Stimulated activated CD8-positive, alpha-beta memory T cell treated with anti-CD3 and anti-CD28 coated beads, Interleukin-12 subunit alpha, Interleukin-12 subunit beta, amount 100 ng/mL, for 4 hours (primary cell): ENCODE results near the gene ITPK1.

ENCODE experiments used
- DNase-seq: peaks from one replicate; pipeline ENCODE4 v3.0.0-alpha.2; 2020; ENCODE audit warnings: low read depth

The ITPK1 gene

DNA sequence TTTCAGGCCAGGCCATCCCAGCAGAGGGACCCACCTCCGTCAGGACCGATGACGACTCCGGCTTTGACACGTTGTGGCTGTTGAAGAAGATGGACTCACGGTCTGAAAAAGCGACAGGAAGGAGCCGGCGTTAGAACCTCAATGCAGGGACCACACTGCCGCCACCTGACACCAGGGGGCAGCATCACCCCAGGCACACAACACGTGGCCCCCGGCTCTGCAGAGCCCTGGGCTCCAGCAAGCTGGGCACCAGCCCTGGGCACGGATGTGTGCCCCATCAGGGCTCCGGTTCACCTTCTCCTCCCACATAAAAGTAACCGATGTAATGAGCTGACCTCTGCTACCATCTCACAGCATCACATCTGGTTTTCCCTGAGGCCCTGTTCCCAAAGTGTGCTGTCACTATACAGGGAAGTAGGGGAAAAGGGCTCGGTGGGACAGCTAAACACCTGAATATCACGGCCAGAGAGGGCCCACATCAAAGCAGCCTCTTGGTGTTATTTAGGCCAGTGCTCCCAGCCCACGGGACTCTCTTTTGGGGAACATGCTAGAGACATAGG, 163.7 kb downstream of the ITPK1 start:
- peak; percentile 65 for DNase-seq

DNA sequence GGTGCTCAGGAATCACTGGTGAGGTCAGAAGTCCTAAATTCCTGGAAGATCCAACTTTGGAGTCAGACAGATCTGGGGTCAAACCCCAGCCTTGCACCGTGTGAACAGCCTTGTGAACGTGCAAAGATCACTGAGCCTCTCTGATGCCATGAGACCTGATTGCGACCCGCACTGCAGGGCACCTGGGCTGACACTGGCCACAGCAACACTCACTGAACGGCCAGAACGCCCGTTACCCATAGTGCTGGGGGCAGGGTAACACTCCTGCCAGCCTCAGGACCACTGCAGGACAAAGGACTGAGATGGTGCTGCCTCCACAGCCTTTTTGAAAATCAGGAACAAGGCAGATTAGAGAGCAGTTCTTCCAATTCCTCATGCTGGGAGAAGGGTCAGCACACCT, 164.5 kb downstream of the ITPK1 start:
- DNase-seq = no peak

DNA sequence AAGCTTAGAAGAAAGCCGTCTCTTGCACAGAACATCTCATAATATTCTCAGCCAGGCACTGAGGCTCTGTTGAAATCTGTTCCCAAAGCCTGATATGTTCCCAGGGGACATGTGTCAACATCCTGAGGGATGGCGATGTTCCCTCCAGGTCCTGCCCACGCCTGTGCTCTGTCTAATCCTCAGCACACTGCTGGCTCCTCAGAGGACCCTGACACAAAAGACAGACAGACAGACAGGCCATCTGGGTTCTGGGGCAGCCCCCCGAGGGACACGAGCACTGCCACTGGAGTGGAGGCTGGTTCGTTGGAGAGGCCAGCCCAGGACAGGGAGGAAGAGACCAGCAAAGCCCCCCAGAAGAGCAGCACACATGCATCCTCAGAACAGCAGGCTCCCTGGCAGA, 165.0 kb downstream of the ITPK1 start:
- DNase-seq = no peak

DNA sequence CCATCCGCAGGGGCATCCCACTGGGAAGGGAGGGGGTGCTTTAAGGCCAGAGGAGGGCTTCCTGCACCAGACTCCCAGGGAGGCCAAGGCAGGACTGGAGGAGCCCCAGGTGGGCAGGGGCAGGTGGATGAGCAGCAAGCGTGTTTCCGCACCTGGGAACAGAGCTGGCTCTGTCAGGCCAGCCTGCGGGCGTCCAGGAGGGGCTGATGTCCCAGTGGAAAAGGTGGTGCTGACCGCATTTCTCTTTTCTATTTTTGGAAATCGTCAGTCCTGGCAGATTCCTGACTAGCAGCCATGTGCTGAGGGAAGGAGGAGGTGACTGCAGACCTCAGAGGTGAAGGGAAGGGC, 165.6 kb downstream of the ITPK1 start:
- DNase-seq = no peak

DNA sequence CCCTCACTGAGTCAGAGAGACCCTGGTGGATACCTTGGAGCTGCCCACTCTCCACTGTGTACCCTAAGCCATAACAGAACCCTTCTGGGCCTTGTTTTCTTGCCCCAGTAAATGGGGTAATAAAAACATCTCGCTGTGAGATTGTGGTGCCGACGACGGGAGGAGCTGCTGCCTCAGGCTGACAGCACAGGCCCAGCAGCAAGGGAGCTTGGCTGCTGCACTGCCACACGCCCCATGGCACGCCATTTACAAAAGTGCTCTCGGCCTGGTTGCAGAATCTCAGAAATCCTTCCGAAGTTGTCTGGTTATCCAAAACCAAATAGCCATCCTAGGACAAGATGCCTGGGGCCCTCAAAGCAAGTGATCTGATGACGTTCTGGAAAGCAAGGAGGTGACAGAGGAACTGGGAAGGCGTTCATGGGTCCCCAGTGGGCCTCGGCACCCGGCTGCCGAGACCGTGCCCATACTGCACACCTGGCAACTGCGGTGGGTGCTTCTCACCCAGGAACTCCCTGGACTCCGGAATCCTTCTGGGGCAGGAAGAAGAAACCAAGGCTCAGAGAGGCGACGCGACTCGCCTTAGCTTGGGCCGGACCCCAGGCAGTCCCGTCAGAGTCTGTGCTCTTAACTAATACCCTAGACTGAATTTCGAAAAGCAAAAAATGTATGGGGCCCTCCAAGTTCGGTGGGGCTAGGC, 166.1 kb downstream of the ITPK1 start:
- no peak for DNase-seq

DNA sequence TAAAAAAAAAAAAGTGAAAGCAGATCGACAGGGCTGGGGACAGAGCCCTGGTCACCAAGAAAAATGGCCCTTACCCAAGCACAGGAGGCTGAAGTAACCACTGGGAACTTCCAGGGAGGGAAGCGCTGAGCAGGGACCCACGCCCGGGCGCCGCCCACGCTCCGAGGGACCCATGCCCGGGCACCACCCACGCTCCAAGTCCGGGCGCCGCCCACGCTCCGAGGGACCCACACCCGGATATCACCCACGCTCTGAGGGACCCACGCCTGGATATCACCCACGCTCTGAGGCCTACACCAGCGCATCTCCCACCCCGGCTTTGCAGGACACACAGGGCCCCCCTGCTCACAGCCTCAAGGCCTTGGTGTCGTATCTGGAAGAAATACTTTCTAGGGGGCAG, 167.1 kb downstream of the ITPK1 start:
- no peak for DNase-seq

DNA sequence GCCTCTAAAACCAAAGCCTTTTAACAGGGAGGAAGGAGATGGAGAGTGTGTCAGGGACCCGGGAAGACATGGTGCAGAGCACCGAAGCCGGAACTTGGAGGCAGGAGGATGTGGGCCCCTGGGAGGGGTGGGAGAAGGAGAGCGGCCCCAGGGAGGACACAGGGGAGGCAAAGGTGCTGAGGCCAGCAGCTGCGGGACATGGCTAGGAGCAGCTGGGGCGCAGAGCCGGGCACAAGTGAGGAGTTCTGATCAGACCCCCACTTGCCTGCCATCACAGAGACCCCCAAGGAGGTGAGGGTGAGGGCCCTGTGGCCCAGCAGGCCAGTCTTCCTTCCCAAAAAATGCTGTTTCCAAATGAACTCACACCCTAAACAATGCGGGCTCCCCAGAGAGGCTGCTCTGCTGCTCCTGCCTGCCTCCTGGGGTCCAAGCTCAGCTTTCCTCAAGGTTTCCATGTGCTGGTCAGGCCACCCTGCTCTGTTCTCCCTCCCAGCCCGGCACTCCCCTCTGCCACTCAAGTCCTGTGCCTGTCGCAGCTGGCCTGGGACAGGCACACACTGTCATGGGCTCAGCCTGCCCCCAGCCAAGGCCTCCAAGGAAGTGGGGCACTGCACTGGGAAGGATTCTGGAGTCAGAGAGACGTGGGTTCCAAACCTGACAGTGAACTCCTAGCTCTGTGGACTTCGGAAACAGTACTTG, 168.7 kb downstream of the ITPK1 start:
- DNase-seq = no peak

DNA sequence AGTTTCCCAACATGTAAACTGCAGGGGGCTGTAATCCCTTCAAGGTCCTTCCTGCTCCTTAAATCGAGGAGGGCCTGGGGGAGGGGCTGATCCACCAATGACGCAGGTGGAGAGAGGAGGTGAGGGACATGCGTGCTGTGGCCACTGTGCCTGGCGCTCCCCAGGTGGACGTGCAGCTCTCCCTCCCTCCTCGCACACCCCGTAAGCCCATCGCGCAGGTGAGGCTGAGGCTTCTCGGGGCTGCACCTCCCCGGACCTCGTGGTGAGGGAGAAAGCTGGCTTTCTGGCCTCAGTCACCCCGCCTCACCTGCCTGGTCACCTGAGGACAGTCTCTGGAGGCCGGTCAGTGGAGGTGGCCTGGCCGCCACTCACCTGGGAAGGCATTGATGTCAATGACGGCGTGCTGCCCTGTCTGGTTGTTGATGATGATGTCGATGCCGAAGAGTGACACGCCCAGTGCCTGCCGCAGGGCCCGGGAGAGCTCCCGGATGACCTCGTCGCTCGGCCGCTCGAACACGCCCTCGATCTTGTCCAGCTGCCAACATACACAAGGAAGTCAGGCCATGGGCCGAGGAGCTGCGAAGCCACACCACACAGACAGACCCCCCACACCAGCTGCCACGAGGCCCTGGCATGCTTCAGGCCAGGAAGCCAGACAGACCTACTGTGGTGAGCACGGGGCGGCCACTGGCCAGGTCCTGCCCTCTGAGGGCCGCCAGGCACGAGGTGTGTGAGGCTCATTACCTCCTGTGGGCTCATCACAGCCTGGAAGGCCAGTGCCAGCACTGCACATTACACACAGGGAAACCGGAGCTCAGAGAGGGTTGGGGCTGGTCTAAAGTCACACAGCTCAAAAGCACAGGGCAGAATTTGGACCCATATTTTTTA, 169.5 kb downstream of the ITPK1 start:
- no peak for DNase-seq

DNA sequence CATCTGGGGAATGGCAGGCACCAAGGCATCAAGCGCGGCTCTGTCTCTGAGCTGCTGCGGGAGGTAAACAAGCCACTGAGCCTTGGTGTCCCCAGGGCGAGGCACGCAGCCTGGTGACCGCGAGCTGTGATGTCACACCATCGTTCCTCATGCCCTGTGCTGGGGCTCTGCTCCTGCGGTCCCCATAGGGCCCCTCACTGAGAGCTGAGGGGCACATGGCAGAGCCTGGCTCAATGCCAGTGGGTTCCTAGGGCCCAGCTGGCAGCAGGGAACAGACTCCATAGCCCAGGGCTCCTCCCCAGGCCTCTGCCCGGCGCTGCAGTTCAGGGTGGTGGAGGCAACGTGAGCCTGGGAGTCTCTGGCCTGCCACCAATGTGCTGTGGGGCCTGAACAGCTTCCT, 170.2 kb downstream of the ITPK1 start:
- DNase-seq = no peak

DNA sequence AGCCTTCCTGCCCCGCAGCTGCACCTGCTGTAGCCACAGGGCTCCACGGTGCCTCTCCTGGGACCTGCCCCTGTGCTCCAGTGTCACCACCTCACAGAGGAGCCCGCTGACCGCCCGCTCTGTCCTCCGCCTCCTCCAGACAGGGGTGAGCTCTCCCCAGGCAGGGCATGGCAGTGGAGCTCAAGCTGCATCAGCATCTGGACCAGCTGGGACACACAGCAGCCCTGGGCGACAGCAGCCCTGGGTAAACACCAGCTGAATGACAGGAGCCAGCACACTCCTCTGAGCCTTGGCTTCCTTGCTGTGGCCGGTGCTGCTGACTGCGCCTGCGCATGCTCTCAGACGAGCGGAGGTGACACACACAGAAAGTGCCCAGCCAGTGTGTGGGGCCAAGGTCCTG, 170.7 kb downstream of the ITPK1 start:
- DNase-seq = no peak

DNA sequence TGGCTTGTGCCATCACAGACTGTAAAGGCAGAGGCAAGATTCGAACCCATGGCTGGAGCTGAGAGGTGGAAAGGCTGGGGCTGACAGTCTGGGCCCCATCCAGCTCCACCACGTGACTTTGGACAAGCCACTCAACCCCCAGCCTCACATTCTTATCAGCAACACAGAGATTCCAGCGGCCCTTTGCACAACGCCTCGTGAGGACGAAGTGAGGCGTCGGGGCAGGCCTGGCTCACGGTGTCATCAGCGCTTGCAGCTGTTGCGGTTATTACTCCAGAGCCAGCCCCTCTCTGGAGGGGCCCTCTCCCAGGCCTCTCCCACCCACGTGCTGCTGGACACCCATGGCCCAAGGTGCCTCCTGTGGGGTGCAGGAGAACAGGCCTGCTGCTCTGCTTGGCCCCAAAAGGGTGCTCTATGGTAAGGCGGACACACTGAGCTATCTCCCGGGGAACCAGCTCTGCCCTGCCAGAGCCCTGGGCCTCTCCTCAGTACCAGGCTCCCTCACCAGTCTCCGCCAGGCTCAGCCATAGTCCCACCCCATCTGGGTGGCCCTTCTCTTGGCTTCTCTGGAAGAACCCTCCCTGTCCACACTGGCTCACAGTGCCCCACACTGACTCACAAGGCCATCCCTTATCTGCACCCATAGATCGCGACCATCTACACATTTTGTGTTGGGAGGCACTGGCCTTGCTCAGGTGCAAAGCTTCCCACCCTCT, 171.7 kb downstream of the ITPK1 start:
- no peak for DNase-seq

DNA sequence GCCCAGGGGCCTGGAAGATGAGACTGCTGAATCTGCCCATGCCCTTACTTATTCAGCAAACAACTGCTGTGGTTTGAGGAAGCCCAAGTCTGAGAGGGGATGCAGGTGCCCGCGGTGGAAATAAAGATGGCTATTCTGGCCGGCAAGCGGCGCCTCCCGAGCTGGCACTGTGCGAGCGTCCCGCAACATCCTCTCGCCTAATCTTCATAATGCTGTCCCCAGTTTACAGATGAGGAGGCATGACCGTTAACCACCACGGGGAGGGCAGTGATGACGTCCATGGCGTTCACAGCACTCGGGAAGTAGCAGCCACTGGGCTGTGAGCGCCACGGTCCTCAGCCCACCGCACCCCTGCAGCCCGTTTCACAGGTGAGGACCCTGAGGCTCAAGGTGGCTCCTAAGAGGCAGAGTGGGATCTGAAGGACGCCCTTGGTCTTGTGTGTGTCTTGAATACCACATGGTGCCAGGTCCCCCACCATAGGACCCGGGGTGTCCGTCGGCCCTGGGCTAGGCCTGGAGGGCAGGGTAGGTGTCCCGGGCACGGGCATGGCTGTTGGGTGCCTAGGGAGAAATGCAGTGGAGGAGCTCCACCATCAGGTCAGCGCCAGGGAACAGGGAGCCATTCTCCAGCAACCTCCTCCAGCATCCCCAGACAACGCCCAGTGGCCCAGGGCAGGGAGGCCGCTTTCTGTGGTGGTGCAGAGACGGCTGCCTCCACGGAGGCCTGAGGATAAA, 172.6 kb downstream of the ITPK1 start:
- no peak for DNase-seq

DNA sequence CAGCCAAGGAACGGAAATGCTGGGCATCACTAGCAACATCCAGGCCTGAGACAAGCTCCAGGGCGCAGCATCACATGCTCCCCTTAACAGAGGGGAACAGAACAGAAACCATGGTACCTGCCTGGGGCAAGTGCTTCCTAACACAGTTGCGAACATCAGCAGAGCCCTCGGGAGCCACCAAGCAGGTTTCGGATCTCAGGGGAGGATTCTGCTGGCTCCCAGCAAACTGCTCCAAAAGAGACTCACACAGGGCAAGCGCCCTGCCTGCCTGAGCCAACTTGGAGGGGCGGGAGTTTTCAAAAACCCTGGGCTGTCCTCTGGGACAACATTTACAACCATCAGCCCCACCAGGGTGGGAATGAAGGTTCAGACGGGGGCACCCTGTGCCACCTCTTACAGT, 173.1 kb downstream of the ITPK1 start:
- no peak for DNase-seq

DNA sequence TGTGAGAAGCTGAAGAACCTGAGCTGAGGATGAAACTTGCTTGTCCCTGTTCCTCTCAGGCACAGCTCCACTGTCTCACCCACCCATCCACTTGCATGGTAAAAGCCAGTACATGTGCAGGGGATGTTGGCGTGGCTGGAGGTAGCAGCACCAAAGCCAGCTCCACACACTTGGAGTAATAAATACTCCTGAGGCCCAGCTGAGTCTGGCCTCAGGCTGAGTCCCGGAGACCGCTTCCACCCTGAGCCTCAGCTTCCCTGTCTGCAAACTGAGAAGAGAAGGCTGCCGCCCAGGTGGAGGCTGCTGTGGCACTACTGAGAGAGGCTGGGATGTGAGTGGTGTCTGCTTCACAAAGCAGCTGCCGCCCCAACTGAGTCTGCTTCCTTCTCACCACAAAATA, 173.6 kb downstream of the ITPK1 start:
- no peak for DNase-seq

DNA sequence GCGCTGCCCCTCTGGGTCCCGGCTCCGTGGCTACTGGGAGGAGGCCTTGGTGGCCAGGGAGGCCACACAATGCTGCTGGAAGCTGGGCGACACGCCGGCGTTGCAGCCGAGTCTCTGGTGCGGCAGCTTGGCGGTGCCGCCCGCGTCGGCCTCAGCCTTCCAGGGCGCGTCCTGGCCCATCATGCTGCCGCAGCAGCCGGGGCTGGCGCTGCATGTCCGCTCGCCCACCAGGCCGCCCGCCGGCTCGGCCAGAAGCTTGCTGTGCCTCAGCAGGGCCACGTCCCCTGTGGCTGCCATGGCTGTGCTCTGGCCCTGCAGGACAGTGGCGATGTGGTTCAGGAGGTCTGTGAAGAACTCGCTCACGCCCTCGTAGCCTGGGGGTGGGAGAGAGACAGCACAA, 174.2 kb downstream of the ITPK1 start:
- no peak for DNase-seq

DNA sequence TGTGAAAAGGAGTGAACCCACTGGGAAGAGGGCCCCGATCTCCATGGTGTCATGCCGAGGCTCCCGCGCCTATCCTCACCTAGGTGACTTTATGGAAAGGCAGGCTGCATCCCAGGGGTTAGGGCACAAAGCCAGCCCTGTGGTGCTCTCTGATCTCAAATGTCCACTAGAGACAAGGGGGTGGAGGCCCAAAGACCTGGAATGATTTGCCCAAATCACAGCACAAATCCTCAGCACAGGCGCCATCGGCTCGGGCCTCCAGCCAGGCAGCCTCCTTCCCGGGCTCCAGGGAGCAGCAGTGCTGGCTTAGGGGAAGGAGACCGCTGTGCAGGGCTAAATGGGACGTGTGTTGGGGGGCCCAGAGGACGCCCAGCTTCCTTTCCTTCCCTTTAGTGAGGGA, 175.2 kb downstream of the ITPK1 start:
- no peak for DNase-seq

DNA sequence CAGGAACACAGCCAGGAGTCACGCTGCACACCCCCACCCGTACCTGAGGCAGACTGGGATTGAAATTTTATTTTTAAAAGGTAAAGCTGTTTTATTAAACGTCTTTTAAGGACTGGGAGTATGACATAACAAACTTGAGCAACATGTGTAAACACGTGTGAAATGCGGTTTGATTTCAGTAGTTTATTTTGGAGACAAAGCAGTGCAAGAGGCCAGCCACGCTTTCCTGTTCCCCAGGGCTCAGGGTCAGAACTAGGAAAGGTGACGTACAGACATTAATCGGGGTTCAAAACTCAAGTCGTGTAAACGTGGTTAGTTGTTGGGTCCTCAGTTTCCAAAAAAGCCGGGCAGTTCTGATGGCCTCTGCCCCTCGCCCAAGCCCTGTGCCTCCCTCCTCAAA, 176.0 kb downstream of the ITPK1 start:
- no peak for DNase-seq

DNA sequence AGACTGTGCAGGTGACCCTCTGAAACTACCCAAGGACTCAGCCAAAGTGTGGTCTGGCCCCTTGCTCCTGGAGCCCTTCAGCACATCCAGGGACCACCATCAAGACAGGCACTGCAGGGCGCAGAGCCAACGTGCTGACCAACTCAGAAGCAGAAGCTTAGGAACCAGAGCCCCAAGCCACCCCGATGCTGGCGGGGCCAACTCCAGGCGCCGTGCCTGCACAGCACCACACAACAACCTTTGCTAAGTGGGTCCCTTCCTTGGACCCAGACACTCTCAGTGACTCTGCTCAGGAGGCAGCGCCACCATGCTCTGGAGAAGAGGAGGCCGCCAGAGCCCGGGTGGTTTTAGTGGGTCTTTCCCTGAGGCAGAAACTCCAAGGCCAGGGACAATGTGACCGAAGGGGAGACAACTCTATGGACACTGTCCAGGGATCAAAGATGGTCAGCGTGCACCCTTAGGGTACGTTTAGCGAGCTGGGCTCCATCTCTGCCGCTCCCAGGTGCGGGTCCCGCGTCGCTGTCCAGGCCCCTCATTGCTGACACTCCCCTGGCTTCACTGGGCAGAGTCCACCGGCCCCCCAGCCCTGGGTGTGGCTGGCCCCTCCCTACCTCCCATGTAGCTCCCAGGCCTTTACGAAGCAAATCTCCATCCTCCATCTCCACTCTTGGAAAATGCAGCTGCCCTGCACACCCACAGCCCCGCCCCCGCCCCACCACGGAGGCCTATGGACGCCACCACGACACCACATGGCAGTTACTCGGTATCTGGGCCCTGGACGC, 176.6 kb downstream of the ITPK1 start:
- DNase-seq = no peak

DNA sequence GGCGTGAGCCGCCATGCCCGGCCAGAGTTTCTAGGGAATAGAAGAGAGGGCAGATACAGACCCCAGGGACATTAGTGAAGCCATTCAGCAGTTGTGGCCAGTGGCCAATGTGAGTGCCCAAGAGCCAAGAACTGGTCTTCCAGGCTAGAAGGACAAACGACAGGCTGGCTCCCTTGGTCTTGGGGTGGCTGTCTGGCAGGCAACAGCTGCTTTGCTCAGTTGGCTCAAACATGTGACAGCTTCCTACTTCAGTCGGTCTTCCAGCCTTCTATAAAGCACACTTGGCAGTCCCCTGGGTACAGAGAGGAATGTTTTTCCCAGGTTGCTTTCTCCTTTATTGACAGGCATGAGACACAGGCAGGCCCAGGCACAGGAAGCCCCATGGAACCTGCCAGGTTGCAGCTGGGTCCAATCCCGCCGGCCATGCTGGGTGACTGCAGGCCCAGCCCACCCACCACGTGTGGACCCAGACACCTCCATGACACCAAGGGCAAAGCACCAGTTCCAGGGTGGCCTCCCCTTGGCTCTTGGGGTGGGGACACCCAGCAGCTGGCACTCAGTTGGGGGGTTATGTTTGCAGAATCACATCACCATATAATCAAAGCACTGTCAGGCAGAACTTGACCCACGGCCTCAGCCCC, 177.4 kb downstream of the ITPK1 start:
- DNase-seq = no peak
